Measurements from ENCODE around the gene ART3. TPM values are rescaled to one million over a fixed set of nuclear protein-coding genes. Genes with fewer than 3 reads are reported as not detected.

Gene ART3
- total RNA-seq, 1 experiment from 2014 or later, result 0.25 TPM

DNA sequence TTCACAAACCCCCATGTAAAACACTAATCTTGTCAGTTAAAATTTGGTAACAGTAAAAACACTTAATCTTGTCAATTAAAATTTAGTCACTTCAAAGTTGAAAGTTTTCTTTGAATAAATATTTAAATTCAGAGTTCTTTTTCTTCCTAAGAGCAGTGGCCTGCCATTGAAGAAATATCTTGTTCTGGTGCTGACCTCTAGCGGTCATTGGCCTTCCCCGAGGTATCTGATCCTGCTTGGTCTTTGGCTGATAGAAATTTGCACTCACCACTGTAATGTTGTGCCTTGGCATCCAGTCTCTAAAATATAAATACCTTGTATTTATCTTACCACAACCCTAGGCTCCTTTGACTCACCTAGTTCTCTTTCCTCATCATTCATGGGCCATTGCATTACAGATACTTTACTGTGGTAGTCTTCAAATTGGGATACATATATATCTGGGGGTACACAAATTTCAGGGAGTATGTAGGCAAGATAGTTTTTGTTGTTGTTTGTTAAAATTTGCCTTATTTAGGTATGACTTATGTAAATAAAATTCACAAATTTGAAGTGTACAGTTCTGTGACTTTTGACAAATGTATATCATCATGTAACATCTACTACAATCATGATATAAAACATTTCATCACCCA is 6.7 kb upstream of the ART3 start:
- peak; percentile 53 for DNase-seq (ENCODE audit: low spot score)

DNA sequence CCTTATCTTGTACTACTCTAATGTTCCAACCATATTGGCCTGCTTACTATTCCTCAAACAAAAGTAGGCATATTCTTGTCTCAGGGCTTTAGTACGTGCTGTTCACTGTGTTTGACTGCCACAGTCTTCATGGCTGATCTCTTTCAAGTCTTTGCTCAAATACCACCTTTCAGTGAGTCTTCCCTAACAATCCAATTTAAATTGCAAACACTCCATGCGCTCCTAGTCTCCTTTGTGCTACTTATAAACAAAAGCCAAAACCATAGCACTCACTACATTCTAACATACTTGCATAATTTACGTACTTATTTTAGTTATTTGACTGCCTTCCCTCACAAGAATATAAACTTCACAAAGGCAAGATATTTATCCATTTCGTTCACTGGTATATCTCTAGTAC is 1.7 kb upstream of the ART3 start:
- no peak for DNase-seq (ENCODE audit: low spot score)

DNA sequence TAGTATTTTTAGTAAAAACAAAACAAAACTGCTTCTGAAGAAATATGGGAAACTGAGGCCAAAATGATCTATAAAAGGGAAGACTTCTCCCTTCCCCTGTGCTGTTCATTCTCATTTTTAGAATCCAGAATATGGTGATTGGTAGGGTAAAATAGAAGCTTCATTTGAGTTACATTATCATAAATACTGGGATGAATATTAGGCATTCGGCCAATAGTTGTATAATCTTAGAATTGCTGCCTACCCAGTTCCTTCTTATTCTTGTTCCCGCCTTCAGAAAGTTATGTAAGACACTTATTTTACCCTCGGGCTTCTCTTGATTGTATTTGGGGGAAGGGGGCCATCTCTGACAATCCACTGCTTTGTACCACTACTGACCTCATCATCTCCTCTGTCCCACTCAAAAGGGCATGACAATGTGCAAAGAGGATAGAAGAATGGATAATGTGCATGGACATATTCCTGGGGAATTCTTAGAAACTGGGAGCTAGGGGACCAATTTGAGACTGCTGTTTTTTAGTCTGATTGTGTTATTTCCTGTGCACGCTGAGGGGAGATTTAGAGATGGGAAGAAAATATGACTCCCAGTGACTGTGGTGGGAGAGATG is 588 bp downstream of the ART3 start:
- DNase-seq (ENCODE audit: low spot score), result no peak

DNA sequence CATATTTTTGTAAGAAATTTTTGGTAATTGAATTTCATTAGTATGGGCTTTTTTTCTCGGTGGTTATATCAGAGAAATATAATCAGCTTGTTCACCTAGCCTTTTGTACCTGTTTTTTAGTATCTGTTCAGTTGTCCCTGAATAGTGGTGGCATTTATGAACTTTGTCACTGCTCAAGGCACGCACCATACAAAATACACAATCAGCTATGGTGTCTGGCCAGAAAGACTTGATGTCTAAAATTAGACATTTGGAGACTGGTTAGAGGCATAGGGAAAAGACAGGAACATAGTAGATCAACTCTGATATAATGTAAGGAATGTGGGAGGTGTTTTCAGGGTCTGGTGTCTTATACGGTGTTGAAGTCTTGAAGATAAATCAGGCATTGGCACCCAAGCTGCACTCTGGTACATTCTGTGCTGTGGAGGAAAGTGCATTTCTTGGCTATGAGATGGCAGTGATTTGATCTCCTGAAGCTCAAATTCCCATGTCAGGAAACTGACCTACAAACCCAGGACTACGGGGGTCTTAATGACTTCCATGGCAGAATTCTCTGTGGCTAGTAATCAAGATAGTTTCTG is 3.6 kb downstream of the ART3 start:
- no peak for DNase-seq (ENCODE audit: low spot score)

DNA sequence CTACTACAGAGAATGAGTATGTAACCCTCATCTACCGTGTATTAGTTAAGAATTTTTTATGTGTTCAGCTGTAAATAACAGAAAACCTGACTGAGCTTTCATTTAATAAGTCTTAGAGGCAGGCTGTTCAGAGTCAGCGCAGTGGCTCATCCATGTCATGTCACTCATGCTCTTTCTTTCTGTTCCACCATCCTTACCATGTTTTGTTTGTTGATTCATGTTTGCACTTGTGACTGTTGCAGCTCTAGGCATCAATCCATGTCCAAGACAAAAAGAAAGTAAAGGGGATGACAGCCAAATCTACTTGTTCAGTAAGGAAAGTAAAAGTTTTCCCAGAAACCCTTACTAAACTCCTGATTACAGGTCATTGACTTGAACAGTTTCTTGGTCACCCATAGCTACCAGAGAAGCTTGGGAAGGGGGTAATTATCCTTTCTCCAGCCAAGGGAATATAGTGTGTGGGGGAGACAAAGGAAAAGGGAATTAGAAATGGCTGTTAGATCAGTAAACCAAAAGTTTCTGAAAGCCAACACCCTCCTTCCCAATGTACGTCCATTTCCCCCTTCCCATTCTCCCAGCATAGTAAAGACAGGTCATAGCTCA is 9.0 kb downstream of the ART3 start:
- no peak for DNase-seq (ENCODE audit: low spot score)

DNA sequence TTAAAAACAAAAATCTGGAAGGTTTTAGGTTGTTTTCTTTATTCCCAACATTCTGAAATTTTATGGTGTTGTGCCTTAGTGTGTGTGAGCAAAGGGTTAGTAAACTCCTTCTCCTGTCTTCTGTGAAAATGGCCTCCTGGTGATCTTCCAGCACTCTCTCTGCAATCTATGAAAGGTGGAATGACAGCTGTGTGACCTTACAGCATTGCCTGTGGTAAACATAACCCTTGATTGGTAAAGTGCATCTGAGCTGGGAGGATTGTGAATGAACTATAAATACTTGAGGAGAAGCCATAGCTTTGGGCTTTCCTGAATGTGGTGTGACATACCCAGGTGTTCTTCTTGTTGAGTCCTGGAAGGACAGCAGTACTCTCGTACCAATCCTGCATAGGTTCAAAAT is 10.0 kb downstream of the ART3 start:
- no peak for DNase-seq (ENCODE audit: low spot score)

DNA sequence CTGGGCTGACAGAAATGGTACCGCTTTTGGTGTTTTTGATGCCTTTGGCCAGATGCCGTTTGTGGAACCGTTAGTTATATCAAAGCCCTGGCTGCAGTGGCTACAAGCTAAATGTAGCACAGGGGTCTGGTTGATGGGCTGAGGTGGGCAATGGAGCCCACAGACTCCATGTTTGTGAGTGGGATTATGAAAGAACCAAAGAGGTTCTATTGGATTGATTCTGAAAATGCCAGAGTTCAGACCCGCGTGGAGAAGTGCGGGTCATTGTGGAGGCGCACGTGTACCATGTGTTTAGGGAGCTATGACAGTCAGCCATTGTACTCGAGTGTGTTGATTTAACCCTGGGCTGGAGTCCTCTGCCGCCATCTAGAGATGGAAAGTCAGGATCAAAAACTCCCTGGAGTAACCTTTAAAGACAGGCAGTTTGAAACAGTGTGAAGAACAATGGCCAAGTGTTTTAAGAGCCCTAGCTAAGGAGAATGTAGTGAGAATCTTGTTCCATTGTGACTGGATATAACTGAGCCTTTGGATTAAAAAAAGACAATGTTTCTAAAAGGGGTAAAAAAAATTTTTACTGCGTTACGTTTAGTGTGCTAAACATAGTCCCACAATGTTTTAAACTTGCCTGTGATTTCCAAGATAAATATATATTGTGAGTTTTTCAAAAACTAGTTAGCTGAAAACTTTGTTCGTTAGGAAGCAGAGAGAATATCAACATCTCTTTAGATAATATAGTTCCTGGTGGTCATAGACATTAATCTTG is 12.7 kb downstream of the ART3 start:
- peak; percentile 70 for DNase-seq (ENCODE audit: low spot score)

DNA sequence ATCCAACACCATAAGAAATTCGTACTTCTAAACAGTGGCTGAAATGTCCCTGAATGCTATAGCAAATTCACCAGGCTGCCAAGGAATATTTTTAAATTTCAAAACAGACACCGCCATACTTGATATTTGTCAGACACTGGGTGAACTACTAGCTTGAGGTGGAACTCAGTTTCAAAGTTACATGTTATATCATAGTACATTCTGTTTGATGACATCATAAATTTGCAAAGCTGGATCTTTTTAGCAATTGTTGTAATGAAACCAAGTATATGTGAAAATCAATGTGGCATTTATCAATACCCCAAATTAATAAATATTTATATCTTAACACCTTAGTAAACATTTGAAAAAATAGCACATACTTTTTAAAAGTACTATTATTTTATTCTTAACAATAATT is 14.2 kb downstream of the ART3 start:
- no peak for DNase-seq (ENCODE audit: low spot score)

DNA sequence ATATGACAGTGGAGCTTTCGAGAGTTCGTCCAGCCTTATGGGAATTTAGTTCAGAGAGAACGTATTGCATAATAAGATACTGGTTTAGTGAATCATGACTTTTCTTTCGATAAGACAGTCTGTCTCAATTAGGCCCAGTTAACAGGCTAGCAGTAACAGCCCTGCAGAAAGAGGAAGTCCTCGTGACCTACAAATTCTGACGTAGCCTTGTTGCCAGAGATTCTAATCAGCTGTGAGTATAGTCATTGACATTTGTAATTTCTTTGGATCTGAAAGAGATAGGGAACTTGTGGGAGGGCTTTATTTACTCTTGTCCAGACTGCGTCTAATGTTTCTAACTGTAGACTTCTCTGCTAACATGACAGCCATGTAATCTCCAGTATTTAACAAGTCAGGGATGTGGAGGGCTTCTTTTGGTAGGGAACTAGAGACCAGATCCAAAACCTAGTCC is 15.8 kb downstream of the ART3 start:
- DNase-seq (ENCODE audit: low spot score), result peak; percentile 67

DNA sequence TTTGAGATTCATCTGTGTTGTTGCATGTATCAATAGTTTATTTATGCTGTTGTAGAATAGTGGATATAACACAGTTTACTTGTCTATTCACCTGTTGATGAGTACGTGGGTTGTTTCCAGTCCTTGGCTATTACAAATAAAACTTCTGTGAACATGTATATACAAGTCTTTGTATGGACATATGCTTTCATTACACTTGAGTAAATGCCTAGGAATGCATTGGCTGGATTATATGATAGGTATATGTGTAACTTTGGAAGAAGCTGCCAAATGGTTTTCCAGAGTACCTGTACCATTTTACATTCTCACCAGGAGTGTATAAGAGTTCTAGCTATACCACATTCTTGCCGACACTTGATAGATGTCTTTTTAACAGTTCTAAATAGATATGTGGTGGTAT is 16.5 kb downstream of the ART3 start:
- no peak for DNase-seq (ENCODE audit: low spot score)

DNA sequence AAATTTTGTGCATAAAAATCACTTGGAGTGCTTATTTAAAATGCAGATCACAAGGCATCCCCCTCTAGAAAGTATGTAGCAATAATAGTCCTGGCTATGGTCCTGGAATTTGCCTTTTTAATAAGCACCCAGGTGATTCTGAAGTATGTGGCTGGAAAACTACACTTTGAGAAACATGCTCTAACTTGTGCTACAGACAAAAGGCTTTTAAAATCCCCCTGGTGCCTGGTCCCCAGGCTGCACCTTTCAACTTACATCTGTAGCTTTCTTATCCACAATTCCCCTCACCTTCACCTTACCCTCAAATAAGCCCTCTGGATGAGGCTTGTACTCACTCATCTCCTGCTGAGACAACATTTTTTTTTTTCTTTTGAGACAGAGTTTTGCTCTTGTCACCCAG is 21.1 kb downstream of the ART3 start:
- no peak for DNase-seq (ENCODE audit: low spot score)

DNA sequence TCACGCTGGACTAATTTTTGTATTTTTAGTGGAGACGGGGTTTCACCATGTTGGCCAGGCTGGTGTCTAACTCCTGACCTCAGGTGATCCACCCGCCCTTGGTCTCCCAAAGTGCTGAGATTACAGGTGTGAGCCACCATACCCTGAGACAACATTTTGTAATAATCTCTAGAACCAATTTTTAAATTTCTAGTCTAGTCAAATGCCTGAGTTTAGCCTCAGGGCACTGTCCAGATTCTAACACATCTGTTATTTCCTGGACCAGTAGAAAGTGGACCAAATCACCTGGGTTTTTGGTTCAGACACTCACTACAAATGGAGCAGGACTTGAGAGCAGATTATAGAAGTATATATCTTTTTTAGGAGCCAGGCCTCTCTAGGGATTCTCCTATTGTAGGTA is 21.6 kb downstream of the ART3 start:
- DNase-seq (ENCODE audit: low spot score), result no peak

DNA sequence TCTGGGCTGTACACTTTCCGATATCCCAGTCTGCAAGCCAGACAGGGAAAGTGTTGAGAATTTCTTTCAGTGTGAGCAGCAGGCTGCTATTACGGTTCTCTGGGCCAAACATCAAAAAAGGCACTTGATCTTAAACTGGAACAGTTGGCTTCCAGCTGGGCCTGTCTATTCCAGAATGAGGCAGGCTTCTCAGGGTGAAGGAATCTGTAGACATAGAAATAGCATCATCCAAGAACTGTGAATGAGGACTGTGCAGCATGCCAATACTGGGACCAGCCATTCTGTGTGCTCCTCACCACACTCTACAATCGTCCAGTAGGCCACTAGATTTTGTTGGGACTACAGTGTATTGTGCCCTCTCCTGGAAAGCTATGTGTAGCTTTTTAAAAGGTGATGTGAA is 31.1 kb downstream of the ART3 start:
- no peak for DNase-seq (ENCODE audit: low spot score)

DNA sequence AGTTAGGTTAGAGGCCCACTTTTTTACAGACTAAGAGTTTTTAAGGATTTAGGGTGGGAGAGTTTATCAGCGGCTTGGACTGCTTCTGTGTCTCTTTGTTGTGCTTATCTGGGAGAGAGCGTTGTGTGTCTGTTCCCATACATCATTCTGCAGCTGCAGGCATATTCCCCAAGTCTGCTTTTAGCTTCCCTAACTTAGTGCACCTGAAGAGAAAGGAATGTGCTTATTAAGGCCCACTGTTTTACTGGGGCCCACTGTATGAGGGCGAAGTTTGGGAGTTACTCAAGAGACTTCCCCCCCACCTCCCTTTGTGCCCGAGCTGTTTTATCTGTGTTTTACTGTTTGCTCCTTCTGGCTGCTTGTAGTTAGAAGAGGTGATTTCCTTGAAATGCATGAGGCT is 31.9 kb downstream of the ART3 start:
- no peak for DNase-seq (ENCODE audit: low spot score)

DNA sequence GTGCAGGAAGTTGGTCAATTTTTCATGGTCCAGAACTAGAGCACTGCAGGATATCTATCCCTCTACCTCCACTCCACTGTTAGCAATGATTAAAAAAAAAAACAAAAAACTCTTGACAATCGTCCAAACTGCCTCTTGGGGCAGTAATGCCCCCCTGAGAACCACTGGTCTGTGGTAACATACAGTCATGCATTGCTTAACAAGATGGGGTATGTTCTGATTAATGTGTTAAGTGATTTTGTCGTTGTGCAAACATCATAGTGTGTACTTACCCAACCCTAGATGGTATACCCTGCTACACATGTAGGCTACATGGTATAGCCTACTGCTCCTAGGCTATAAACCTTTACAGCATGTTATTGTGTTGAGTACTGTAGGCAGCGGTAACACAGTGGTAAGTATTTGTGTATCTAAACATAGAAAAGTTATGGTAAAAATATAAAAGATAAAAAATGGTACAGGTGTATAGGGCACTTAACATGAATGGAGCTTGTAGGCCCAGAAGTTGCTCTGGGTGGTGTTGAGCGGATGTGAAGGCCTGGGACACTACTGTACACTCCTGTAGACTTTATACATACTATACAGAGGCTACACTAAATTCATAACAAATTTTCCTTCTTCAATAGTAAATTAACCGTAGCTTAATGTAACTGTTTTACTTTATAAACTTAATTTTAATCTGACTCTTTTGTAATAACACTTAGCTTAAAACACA is 34.1 kb downstream of the ART3 start:
- DNase-seq (ENCODE audit: low spot score), result peak; percentile 26

DNA sequence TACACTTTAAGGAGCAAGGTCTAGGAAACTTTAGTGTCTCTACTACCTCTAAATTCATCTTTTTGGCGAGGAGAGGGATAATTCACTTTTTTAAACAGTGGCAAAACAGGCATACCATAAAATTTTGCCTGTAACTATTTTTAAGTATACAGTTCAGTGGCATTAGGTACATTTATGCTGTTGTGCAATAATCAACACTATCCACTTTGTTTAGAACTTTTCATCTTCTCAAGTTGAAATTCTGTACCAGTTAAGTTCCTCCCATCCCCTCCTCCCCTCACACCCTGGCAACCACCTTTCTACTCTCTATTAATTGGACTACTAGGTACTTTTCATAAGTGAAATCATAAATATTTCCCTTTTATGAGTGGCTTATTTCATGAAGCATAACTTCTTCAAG is 42.3 kb downstream of the ART3 start:
- no peak for DNase-seq (ENCODE audit: low spot score)

DNA sequence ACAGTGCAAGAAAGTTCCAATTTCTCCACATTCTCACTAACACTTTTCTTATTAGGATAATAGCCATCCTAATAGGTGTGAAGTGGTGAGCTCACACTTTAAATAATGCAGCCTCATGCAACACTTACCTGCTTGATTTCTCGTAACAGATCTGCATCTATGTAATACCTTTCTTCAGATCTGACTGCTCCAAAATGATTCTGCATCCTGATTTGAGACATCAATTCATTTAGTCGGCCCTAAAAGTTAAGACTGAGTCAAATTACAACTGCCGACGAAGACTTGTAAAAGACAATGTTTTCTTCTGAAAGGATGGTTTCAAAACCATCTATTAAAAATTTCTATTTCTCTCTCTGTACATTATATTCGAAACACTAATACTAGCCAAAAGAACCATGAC is 43.0 kb downstream of the ART3 start:
- DNase-seq (ENCODE audit: low spot score), result no peak

DNA sequence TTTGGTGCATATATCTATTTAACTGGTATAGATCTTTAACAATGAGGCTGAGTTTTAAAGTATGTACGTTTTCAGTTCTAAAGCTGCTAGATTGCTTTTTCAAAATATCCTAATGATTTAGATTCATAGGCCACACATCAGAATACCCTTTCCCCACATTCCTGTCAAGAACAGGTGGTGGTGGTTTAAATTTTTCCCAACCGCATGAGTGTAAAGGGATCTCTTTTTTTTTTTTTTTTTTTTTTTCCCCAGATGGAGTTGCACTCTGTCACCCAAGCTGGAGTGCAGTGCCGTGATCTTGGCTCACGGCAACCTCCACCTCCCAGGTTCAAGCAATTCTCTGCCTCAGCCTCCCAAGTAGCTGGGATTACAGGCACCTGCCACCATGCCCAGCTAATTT is 45.7 kb downstream of the ART3 start:
- no peak for DNase-seq (ENCODE audit: low spot score)

DNA sequence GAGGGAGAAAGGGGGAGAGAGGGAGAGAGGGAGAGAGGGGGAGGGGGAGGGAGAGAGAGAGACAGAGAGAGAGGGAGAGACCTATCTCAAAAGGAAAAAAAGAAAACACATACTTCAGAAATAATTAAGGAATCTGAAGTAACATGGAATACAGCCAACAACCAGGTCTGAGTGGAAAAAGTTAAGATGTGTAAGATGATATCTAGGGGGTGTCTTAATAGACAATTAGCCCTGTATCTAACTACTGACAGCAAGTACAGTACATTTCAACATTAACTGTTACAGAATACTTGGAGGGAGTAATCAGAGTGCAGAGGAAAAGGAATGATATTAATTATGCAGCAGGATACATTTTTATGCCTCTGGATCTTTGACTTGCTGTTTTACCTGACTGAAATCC is 51.3 kb downstream of the ART3 start:
- DNase-seq (ENCODE audit: low spot score), result no peak

DNA sequence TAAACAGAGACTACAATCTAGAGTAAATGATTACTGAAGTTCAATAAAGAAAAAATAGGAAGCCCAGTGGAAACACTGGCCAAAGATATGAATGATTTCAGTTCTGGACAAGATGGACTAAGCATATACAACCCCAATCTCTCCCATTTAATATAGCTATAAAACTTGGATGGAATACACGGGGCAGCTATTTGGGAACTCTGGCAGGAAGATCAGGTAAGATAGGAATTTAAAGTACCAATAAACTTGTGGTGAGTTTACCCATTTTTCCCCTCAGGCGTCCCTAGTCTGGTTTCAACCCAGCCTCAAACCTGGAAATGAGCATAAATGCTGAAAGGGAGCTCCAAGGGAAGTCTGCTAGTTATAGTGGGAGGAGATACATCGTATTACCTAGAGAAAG is 53.2 kb downstream of the ART3 start:
- DNase-seq (ENCODE audit: low spot score), result no peak

DNA sequence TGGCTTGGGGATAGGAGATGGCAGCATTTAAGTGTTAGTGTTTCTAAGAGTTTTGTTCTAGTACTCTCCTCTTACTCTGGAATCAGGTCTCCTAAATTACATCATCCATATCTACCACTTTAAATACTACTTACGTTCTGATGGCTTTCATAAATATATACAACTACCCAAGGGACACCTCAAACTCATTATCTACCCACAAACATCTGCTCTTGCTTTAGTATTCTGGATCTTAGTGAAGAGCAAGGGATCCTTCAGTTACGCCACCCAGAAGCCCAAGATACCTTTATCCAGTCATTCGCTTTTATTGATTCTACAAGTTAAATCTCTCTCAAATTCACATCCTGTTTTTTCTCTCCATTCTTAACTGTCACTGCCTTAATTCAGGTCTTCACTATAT is 66.7 kb downstream of the ART3 start:
- DNase-seq (ENCODE audit: low spot score), result no peak

DNA sequence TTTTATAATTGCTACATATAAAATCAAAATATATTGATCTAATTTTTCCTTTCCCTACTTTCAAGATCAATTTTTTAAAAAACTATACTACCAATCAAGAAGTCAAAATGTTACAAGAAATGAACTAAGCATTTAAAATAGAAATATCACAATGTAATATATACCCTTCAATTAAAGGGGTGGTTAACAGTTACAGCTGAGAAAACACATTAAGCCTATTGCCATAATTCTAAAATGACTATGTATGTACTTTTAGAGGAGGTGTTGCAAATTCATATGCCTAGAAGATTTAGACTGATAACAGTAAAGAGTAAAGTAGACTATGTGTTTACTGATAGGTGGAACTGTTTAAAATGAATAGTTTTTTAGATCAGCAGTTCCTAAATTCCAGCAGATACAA is 70.0 kb downstream of the ART3 start:
- DNase-seq (ENCODE audit: low spot score), result no peak
